ENCODE data around the gene SOX5.

Gene SOX5

DNA sequence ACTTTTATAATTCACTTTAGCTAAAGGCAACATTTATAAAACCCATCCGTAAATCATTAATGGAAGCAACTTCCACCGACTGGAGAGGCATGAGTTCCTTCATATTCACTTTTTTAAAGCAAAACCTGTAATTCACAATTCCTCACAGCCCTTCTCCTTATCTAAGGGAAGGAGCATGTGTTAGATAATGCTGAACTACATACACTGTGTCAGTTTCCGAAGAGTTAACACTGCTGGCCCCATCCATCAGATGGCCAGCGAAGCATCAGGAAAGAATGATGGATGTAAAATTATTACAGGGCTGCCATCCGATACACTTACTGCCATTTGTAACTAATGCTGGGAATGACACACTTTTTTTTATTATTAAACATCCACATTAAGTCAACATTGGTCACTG, 392.8 kb downstream of the SOX5 start:
- Mint-ChIP-seq H3K4me3 (no peak overlapping the region), H3K4me1 (no peaks in the 10 kb centered on the region), H3K36me3 (no peaks in the 10 kb centered on the region), H3K27me3 (no peaks in the 10 kb centered on the region), H3K9me3 (no peaks in the 10 kb centered on the region), H3K27ac (no peak overlapping the region)
- ATAC-seq (ENCODE audit: low read depth) (no peak), DNase-seq (ENCODE audit: low spot score in 2 of 2) (no peak)

DNA sequence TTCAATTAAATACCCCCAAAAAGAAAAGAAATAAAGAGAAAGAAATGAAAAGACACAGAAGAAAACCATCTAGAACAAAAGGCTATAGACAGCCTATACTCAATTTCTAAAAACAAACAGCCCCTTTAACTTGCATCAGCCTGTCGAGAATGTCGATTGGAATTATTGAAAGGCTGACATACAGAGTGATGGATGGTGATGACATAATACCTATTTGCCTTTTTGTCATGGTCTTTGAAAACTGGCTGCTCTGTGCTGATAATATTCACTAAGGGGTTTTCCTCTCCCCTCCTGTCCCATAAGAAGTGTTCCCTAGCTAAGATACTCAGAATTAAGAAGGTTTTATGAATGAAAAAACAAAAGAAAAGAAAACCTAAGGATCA, 393.7 kb downstream of the SOX5 start:
- H3K27ac Mint-ChIP-seq: no peak overlapping the region
- no peak for DNase-seq (ENCODE audit: low spot score in 2 of 2)
- H3K4me3 Mint-ChIP-seq: no peak overlapping the region
- H3K36me3 Mint-ChIP-seq: no peaks in the 10 kb centered on the region
- no peaks in the 10 kb centered on the region for H3K4me1 Mint-ChIP-seq
- no peaks in the 10 kb centered on the region for H3K9me3 Mint-ChIP-seq
- H3K27me3 Mint-ChIP-seq: no peaks in the 10 kb centered on the region
- ATAC-seq (ENCODE audit: low read depth): no peak

GRCh38 chr12:23555180-23555824, 394.2 kb downstream of the SOX5 start:
- Mint-ChIP-seq H3K4me1 (no peaks in the 10 kb centered on the region), H3K9me3 (no peaks in the 10 kb centered on the region), H3K27me3 (no peaks in the 10 kb centered on the region), H3K36me3 (no peaks in the 10 kb centered on the region), H3K27ac (no peak overlapping the region), H3K4me3 (no peak overlapping the region)
- ATAC-seq (ENCODE audit: low read depth): no peak
- DNase-seq (ENCODE audit: low spot score in 2 of 2): no peak

DNA sequence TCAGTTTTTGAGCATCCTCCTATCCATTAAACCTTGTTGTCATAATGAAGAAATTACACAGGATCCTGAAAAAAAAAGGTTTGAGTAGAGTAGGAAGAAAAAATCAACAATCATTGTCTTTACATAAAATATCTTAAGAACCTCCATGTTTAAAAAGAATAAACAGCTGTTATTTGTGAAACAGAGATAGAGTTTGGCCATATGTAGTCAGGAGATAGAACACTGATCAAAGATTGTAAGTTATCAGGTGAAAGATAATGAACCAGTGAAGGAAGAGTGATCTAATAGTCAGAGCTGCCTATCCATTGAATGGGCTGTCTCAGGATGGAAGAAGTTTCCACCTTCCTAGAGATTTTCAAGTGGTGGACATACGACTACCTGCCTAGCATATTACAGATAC, 397.1 kb downstream of the SOX5 start:
- DNase-seq (ENCODE audit: low spot score in 2 of 2) (no peak), ATAC-seq (ENCODE audit: low read depth) (no peak)
- no peak overlapping the region for H3K4me3 Mint-ChIP-seq
- no peaks in the 10 kb centered on the region for H3K4me1 Mint-ChIP-seq
- no peaks in the 10 kb centered on the region for H3K27me3 Mint-ChIP-seq
- no peaks in the 10 kb centered on the region for H3K36me3 Mint-ChIP-seq
- no peak overlapping the region for H3K27ac Mint-ChIP-seq
- H3K9me3 Mint-ChIP-seq: no peaks in the 10 kb centered on the region

GRCh38 chr12:23550753-23551152, 398.7 kb downstream of the SOX5 start:
- peaks cover 3% of the 10 kb centered on the region for H3K36me3 Mint-ChIP-seq
- no peaks in the 10 kb centered on the region for H3K27me3 Mint-ChIP-seq
- DNase-seq (ENCODE audit: low spot score in 2 of 2) (no peak), ATAC-seq (ENCODE audit: low read depth) (no peak)
- H3K4me1 Mint-ChIP-seq: no peaks in the 10 kb centered on the region
- no peak overlapping the region for H3K27ac Mint-ChIP-seq
- H3K4me3 Mint-ChIP-seq: no peak overlapping the region
- no peaks in the 10 kb centered on the region for H3K9me3 Mint-ChIP-seq

- H3K36me3 Mint-ChIP-seq: peaks cover 3% of the 10 kb centered on the region
- no peaks in the 10 kb centered on the region for H3K4me1 Mint-ChIP-seq
- ATAC-seq (ENCODE audit: low read depth) (no peak), DNase-seq (ENCODE audit: low spot score in 2 of 2) (no peak)
- H3K4me3 Mint-ChIP-seq: no peak overlapping the region
- H3K27ac Mint-ChIP-seq: no peak overlapping the region
- H3K27me3 Mint-ChIP-seq: no peaks in the 10 kb centered on the region
- H3K9me3 Mint-ChIP-seq: no peaks in the 10 kb centered on the region
Measured at GRCh38 chr12:23548742-23549141, 400.7 kb downstream of the SOX5 start.

DNA sequence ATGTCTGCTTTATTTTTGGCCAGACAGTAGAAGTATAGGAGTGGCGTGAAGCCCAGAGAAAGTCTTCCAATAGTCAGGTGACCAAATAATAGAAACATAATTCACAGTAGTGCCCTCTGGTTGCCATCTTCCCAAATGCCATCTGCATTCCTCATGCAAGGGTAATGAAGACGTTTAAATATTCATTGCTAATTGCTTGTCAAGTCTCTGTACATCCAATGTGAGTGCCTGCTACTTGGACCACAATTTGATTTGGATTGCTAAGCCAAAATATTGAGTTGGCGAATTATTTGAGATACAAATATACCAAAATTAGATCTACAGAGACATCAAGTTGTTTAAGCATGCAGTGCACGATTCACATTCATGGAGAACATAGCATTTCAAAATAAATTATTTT, 402.7 kb downstream of the SOX5 start:
- Mint-ChIP-seq H3K9me3 (no peaks in the 10 kb centered on the region), H3K27me3 (no peaks in the 10 kb centered on the region), H3K36me3 (peaks cover 4% of the 10 kb centered on the region), H3K4me3 (no peak overlapping the region), H3K27ac (no peak overlapping the region), H3K4me1 (no peaks in the 10 kb centered on the region)
- ATAC-seq (ENCODE audit: low read depth) (no peak), DNase-seq (ENCODE audit: low spot score in 2 of 2) (no peak)

DNA sequence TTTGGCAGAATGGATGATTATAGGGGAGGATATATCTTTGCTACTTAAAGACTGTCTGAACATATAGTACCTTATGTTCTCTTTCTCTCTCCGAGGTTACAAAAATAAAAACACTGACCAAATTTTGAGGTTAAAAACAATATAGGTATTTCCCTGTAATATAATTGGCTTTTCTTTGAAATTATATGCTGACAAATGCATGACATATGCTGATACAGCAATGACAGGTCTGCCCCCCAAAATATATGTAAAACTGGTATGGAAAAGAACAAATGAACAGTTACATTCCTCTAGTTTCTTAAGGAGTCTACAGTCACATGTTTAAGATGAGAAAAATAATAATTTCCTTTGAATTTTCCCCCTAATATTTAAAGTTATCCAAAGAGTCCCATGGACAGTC, 405.7 kb downstream of the SOX5 start:
- DNase-seq (ENCODE audit: low spot score in 2 of 2) (no peak), ATAC-seq (ENCODE audit: low read depth) (no peak)
- peaks cover 4% of the 10 kb centered on the region for H3K36me3 Mint-ChIP-seq
- H3K27ac Mint-ChIP-seq: no peak overlapping the region
- H3K4me1 Mint-ChIP-seq: no peaks in the 10 kb centered on the region
- no peaks in the 10 kb centered on the region for H3K27me3 Mint-ChIP-seq
- H3K9me3 Mint-ChIP-seq: no peaks in the 10 kb centered on the region
- H3K4me3 Mint-ChIP-seq: no peak overlapping the region

DNA sequence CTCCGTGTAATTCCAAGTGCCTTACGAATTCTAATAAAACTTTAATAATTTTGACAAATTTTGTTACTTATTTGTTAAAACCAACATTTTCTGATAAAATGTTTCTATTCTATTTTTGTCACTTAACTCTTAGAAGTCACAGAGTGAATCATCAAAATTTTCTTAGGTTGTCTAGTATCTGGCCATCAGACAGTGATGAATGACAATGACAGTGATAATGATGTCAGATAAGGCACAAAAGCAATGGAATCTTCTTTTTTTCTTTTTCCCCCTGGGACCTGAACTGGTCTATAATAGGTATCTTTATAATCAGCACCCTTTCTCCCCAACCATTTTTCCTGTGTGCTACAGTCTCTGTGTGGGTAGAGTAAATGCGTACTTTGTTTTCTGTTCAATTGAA, 407.3 kb downstream of the SOX5 start:
- Mint-ChIP-seq H3K27me3 (no peaks in the 10 kb centered on the region), H3K9me3 (no peaks in the 10 kb centered on the region), H3K36me3 (peaks cover 4% of the 10 kb centered on the region), H3K27ac (no peak overlapping the region), H3K4me3 (no peak overlapping the region), H3K4me1 (peaks cover 2% of the 10 kb centered on the region)
- DNase-seq (ENCODE audit: low spot score in 2 of 2) (no peak), ATAC-seq (ENCODE audit: low read depth) (no peak)

DNA sequence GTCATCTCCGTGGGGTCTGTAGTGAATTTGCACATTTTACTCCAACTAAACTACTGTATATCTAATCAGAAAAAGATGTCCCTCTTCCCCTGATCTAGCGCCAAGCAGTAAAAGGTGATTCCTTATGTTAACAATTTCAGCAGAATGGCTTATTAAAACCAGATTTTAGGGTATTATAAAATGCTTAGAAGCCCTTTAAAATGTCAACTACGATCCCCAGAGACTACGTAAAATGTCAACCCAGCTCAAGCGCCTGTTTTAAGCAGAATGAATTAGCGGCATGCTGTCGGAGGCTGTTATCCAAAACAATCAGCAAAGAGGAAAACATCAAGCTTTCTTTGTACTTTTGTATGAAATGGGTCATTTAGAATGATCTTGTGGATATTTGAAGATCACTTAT, 408.9 kb downstream of the SOX5 start:
- ATAC-seq (ENCODE audit: low read depth): no peak
- no peaks in the 10 kb centered on the region for H3K27me3 Mint-ChIP-seq
- no peak overlapping the region for H3K4me3 Mint-ChIP-seq
- H3K27ac Mint-ChIP-seq: no peak overlapping the region
- no peaks in the 10 kb centered on the region for H3K9me3 Mint-ChIP-seq
- no peak for DNase-seq (ENCODE audit: low spot score in 2 of 2)
- H3K36me3 Mint-ChIP-seq: peaks cover 2% of the 10 kb centered on the region
- peaks cover 6% of the 10 kb centered on the region for H3K4me1 Mint-ChIP-seq

DNA sequence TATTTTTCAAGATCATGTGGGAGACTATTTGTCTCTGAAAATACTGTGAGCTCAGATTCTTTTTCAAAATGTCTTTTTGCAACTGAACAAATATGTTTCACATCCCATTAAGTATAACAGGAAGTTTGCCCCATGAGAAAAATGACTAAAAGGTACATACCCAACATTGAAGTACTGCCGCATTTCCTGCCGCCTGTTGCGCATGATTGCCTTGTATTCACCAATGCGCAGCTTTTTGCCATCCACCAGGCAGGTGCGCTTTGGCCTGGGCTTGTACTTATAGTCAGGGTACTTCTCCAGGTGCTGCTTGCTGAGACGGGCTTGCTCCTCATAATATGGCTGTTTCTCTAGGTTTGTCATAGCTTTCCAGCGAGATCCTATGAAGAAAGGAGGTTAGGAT, 413.2 kb downstream of the SOX5 start:
- no peaks in the 10 kb centered on the region for H3K9me3 Mint-ChIP-seq
- ATAC-seq (ENCODE audit: low read depth): peak; percentile 99
- H3K27ac Mint-ChIP-seq: peak overlapping the region; percentile 92

GRCh38 chr12:23535441-23535840, 414.0 kb downstream of the SOX5 start:
- ATAC-seq (ENCODE audit: low read depth) (no peak), DNase-seq (ENCODE audit: low spot score in 2 of 2) (no peak)
- H3K36me3 Mint-ChIP-seq: peaks cover 5% of the 10 kb centered on the region
- H3K4me1 Mint-ChIP-seq: peaks cover 8% of the 10 kb centered on the region
- no peak overlapping the region for H3K27ac Mint-ChIP-seq
- no peak overlapping the region for H3K4me3 Mint-ChIP-seq
- H3K27me3 Mint-ChIP-seq: no peaks in the 10 kb centered on the region
- H3K9me3 Mint-ChIP-seq: no peaks in the 10 kb centered on the region

More for the DNA sequence above, 413.2 kb downstream of the SOX5 start:
- H3K27me3 Mint-ChIP-seq: no peaks in the 10 kb centered on the region
- H3K4me3 Mint-ChIP-seq: peak overlapping the region; percentile 41
- H3K36me3 Mint-ChIP-seq: peaks cover 5% of the 10 kb centered on the region
- H3K4me1 Mint-ChIP-seq: peaks cover 8% of the 10 kb centered on the region
- DNase-seq (ENCODE audit: low spot score in 2 of 2): peak; percentile 56 to 73

DNA sequence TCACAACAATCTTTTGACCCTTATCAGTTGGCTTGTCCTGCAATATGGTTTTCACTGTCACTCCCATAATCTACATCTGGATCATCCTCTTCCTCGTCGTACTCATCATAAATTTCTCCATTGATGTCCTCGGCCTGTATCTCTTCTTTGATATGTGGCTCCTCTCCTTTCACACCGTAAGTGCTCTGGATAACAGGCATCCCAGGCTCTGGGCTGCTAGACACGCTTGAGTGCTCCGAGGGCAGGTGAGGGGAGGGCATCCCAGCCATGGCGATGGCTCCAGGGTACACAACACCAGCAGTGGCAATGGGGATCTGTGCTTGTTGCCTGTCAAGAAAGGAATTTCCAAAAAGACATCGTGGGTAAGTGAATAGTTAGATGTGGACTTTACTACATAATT, 415.3 kb downstream of the SOX5 start:
- Mint-ChIP-seq H3K36me3 (peaks cover 5% of the 10 kb centered on the region), H3K27ac (no peak overlapping the region), H3K4me3 (no peak overlapping the region), H3K9me3 (no peaks in the 10 kb centered on the region), H3K27me3 (no peaks in the 10 kb centered on the region), H3K4me1 (peaks cover 8% of the 10 kb centered on the region)
- ATAC-seq (ENCODE audit: low read depth) (no peak), DNase-seq (ENCODE audit: low spot score in 2 of 2) (no peak)

DNA sequence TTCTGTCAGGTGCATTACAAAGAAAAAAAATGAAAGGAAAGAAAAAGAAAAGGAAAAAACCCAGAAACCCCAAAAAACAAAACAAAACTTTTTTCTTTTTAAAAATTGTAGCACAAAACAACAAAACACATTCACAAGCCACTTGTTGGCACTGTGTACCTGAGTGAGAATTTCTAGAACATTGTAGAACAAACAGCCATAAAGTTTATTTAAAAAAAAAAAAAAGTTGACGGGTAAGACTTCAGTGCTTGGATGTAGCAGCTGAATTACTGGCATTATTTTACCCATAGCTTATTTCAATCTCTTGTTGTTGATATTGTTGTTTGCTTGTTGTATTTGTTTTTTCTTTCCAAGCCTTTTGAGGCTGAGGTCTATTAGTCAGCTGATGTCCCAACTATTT, 415.8 kb downstream of the SOX5 start:
- ATAC-seq (ENCODE audit: low read depth): no peak

GRCh38 chr12:23533265-23533664, 416.2 kb downstream of the SOX5 start:
- no peak for ATAC-seq (ENCODE audit: low read depth)
- H3K36me3 Mint-ChIP-seq: peaks cover 5% of the 10 kb centered on the region
- peaks cover 8% of the 10 kb centered on the region for H3K4me1 Mint-ChIP-seq
- H3K27me3 Mint-ChIP-seq: no peaks in the 10 kb centered on the region
- DNase-seq (ENCODE audit: low spot score in 2 of 2): no peak
- no peak overlapping the region for H3K27ac Mint-ChIP-seq
- no peak overlapping the region for H3K4me3 Mint-ChIP-seq
- H3K9me3 Mint-ChIP-seq: no peaks in the 10 kb centered on the region

More for the DNA sequence above, 415.8 kb downstream of the SOX5 start:
- Mint-ChIP-seq H3K27ac (no peak overlapping the region), H3K27me3 (no peaks in the 10 kb centered on the region), H3K4me1 (peaks cover 8% of the 10 kb centered on the region), H3K36me3 (peaks cover 5% of the 10 kb centered on the region), H3K9me3 (no peaks in the 10 kb centered on the region), H3K4me3 (no peak overlapping the region)
- DNase-seq (ENCODE audit: low spot score in 2 of 2): no peak

Data from memory B cell (primary cell).